Breast epithelium (tissue), 3 donors: ENCODE data around the gene RNF6.

Experiments
- POLR2A ChIP-seq: fragments of 450-650 bp; IDR thresholded peaks from one replicate; pipeline ENCODE4 v1.6.1; 2016; ENCODE audit warnings: antibody characterized with exemption, mild to moderate bottlenecking, moderate library complexity
- POLR2AphosphoS5 ChIP-seq, 3 donors: sonication (generic); formaldehyde crosslinking; IDR thresholded peaks; one replicate each; pipeline ENCODE4 v1.6.1; 2017; ENCODE audit warnings: antibody characterized with exemption in 3 of 3
- TF ChIP-seq, protein P1 (sequence below), 3 donors: fragments of 450-650 bp; IDR thresholded peaks; one replicate each; pipeline ENCODE4 v1.5.1; 2016 to 2017; ENCODE audit warnings: antibody characterized with exemption in 3 of 3, mild to moderate bottlenecking in 3 of 3, moderate library complexity in 3 of 3

- TF ChIP-seq, protein P1, sequence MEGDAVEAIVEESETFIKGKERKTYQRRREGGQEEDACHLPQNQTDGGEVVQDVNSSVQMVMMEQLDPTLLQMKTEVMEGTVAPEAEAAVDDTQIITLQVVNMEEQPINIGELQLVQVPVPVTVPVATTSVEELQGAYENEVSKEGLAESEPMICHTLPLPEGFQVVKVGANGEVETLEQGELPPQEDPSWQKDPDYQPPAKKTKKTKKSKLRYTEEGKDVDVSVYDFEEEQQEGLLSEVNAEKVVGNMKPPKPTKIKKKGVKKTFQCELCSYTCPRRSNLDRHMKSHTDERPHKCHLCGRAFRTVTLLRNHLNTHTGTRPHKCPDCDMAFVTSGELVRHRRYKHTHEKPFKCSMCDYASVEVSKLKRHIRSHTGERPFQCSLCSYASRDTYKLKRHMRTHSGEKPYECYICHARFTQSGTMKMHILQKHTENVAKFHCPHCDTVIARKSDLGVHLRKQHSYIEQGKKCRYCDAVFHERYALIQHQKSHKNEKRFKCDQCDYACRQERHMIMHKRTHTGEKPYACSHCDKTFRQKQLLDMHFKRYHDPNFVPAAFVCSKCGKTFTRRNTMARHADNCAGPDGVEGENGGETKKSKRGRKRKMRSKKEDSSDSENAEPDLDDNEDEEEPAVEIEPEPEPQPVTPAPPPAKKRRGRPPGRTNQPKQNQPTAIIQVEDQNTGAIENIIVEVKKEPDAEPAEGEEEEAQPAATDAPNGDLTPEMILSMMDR (IDR thresholded peaks at IDR 0.05): no peak
- TF ChIP-seq POLR2A (no peak), POLR2AphosphoS5 (IDR thresholded peaks at IDR 0.05) (no peak)
Measured at GRCh38 chr13:26200811-26201210, 21.3 kb downstream of the RNF6 start.
